ENCODE measurements around the gene FGF21.

The FGF21 gene

DNA sequence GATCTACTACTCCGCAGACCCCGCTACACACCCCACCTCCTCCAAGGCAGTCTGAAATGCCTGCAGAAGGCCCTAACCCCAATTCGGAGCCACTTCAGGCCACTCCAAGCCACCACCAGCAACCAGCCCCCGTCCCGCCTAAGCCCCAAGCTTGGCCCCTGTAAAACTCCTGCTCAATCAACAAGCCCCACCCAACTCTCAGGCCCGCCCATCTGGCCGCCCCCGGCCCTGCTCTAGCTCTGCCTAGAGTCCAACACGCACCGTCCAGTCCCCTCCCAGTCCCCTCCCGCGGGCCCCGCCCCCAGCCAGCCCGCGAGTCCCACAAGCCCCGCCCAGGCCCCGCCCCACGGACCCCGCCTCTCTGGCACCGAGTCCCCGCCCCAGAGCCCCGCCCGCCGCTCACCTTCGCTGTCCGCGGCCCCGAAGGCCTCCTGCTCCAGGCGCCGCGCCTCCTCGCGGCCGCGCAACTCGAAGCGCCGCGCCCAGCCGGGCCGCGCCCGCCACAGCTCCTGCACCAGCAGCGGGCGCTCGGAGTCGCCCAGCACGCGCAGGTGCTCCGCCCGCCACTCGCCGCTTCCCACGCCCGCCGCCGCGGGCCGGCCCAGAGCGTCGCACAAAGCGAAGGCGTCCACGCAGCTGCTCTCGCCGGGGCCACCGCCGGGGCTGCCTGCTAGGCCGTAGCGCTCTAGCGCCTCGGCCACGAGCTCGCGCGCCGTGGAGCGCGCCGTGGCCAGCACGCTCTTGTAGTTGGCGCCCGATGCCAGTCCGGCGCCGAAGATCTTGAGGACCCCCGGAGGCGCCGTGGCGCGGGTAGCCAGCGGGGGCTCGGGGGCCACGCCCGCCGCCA, 16.5 kb upstream of the FGF21 start:
- ATAC-seq (ENCODE audit: low read depth) (peak; percentile 82), DNase-seq (ENCODE audit: low spot score) (peak; percentile 92)
- Histone ChIP-seq H3K36me3 (ENCODE audit: low read depth) (no peaks in the 10 kb centered on the region), H3K4me3 (ENCODE audit: severe bottlenecking) (peak overlapping the region; percentile 42), H3K9me3 (ENCODE audit: severe bottlenecking) (no peaks in the 10 kb centered on the region), H3K4me1 (ENCODE audit: insufficient read depth, poor library complexity, severe bottlenecking) (peaks cover 11% of the 10 kb centered on the region), H3K27me3 (ENCODE audit: insufficient read depth, poor library complexity, severe bottlenecking) (no peaks in the 10 kb centered on the region), H3K27ac (ENCODE audit: poor library complexity, severe bottlenecking) (no peak overlapping the region)
- peak; percentile 77 for TF ChIP-seq CTCF (IDR thresholded peaks at IDR 0.05; ENCODE audit: poor library complexity, severe bottlenecking)

DNA sequence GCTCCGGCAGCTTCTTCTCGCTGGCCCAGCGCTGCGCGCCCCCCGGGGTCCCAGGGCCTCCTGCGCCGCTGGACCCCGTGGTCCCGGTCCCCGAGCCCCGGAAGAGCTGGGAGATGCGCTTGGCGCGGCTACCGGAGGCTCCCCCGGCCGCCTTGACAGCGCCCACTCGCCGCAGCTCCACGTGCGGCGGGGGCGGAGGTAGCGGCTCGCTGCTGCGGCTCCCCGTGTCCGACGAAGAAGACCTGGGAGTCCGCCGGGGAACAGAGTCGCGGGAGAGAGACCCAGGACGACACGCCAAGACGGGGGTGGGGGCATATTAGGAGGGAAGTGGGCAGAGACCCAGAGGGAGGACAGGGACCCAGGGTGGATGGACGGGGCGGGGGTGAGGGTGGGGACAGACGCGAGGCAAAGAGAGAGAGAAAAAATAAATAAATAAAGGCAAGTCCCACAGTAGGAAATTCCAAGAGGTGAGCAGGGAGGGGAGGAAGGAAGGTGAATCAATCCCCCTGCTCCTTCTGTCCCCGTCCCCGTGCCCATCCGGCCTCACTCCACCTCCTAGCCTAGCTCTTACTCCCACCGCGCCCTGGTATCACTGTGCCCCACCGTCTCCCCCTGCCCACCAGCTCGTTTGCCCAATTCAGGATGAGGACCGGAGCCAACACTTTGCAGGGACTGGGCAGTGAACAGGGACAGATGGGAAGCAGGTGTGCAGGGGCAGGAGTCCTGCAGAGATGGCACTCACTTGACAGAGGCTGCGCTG, 15.7 kb upstream of the FGF21 start:
- Histone ChIP-seq H3K9me3 (ENCODE audit: severe bottlenecking) (no peaks in the 10 kb centered on the region), H3K36me3 (ENCODE audit: low read depth) (no peaks in the 10 kb centered on the region), H3K27ac (ENCODE audit: poor library complexity, severe bottlenecking) (no peak overlapping the region), H3K4me1 (ENCODE audit: insufficient read depth, poor library complexity, severe bottlenecking) (peaks cover 11% of the 10 kb centered on the region), H3K27me3 (ENCODE audit: insufficient read depth, poor library complexity, severe bottlenecking) (no peaks in the 10 kb centered on the region), H3K4me3 (ENCODE audit: severe bottlenecking) (peak overlapping the region; percentile 42)
- ATAC-seq (ENCODE audit: low read depth) (no peak), DNase-seq (ENCODE audit: low spot score) (no peak)
- no peak for TF ChIP-seq CTCF (IDR thresholded peaks at IDR 0.05; ENCODE audit: poor library complexity, severe bottlenecking)

DNA sequence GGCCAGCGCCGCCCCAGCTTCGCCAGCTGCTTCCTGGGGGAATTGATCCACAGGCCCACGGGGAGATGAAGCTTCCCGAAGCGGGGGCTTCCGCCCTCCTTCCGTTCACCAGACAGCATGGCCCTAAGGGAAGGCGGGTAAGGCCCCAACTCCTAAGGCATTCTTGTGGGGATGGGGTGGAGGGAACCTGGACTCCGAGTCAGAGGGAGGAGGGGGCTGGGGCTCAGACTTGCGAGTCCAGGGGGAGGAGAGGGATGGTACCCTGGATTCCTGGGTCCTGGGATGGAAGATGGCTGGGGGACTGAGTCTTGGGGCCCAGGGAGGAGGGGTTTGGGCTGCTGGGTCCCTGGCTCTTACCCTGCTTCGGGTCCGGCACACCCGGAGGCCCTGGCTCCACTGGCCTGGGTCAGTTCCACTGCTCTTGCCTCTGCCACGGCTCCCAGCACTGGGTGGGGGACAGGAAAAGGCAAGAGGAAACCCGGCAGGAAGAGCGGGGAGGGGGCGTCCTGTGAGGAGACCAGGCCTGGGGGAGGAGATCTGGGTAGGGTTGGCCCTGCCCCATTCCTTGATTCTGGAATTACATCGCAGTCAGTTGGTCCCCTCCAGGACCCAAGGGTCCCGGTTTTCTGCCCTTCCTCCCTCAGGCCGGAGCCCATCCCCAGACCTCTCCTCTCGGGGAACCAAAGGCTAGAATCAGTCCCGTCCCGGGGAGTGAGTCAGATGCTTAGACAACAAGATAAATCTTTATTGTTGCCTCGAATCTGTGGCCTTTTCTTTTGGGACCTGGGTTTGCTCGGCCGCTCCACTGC, 15.0 kb upstream of the FGF21 start, which contains the start of gene RASIP1:
RASIP1 (minus strand) TSS at position 447 of the 809 bp plus-strand sequence; CDS start at position 119, 328 bp downstream.
- no peak for ATAC-seq (ENCODE audit: low read depth)
- Histone ChIP-seq H3K27me3 (ENCODE audit: insufficient read depth, poor library complexity, severe bottlenecking) (no peaks in the 10 kb centered on the region), H3K4me3 (ENCODE audit: severe bottlenecking) (peak within 1 kb of the TSS; percentile 42), H3K27ac (ENCODE audit: poor library complexity, severe bottlenecking) (no peak within 1 kb of the TSS), H3K9me3 (ENCODE audit: severe bottlenecking) (no peaks in the 10 kb centered on the region), H3K36me3 (ENCODE audit: low read depth) (no peaks in the 10 kb centered on the region), H3K4me1 (ENCODE audit: insufficient read depth, poor library complexity, severe bottlenecking) (peaks cover 11% of the 10 kb centered on the region)
- DNase-seq (ENCODE audit: low spot score): no peak
- no peak for TF ChIP-seq CTCF (IDR thresholded peaks at IDR 0.05; ENCODE audit: poor library complexity, severe bottlenecking)

DNA sequence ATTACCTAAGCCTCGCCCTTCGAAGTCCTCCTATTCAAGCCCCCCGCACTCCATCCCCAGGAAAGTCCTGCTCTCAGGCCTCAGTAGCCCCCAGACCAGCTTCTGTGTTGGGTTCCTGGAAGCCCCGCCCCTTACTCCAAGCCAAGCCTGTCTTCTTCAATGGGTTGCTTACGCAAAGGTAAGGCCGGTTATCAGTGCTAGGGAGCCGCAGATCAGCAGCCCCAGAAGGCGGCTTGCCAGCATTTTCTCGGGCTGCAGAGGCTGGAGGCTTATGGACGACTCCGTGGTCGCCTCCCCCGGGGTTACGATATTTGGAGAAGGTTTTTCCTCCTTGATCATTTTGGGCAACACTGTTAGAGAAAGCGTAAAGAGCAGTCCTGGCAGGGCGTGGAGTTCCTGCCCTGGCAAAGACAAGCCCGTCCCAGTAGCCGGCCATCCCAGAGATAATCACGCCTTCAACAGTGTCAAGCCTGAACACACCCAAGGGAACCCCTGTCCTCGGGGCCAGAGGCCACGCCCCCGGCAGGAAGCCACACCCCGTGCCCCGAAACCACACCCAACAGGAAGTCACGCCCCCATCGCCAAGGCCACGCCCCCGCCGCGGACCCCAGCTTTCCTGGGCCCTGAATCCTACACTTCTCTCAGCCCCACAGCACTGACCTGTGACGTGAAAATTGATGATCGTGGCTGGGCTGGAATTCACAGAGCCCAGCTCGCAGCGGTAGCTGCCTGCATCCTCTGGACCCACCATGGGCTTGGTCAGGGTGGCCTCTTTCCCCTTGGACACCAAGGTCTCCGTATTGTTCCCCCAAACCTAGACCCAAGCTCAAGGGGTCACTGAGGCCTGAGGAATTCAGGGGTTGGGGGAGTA, 14.0 kb upstream of the FGF21 start:
- Histone ChIP-seq H3K4me3 (ENCODE audit: severe bottlenecking) (no peak overlapping the region), H3K36me3 (ENCODE audit: low read depth) (no peaks in the 10 kb centered on the region; the same call in 1 of the 2 replicates), H3K4me1 (ENCODE audit: insufficient read depth, poor library complexity, severe bottlenecking) (peaks cover 11% of the 10 kb centered on the region), H3K9me3 (ENCODE audit: severe bottlenecking) (no peaks in the 10 kb centered on the region), H3K27me3 (ENCODE audit: insufficient read depth, poor library complexity, severe bottlenecking) (no peaks in the 10 kb centered on the region), H3K27ac (ENCODE audit: poor library complexity, severe bottlenecking) (no peak overlapping the region)
- TF ChIP-seq CTCF (IDR thresholded peaks at IDR 0.05; ENCODE audit: poor library complexity, severe bottlenecking): no peak
- ATAC-seq (ENCODE audit: low read depth) (peak; percentile 44), DNase-seq (ENCODE audit: low spot score) (no peak)

All from RWPE2 (cell line).